ENCODE measurements around the gene GPBAR1. TPM values are rescaled to one million over a fixed set of nuclear protein-coding genes. Genes with fewer than 3 reads are reported as not detected.

GPBAR1 gene
- total RNA-seq, 1 donor from 2014 or later: under 0.01 TPM

GRCh38 chr2:218289639-218290315 lies 29.0 kb downstream of the GPBAR1 start:
- no peak for TF ChIP-seq CTCF (IDR thresholded peaks at IDR 0.05; ENCODE audit: insufficient read depth, low read length, severe bottlenecking)
- Histone ChIP-seq H3K27me3 (ENCODE audit: control insufficient read depth, insufficient read depth, low read length) (no peaks in the 10 kb centered on the region), H3K36me3 (ENCODE audit: control insufficient read depth, insufficient read depth, low read length) (peaks cover 3% of the 10 kb centered on the region), H3K4me3 (ENCODE audit: low read depth, low read length) (peak overlapping the region; percentile 92)
- DNase-seq (ENCODE audit: low read depth) (peak; percentile 82), FAIRE-seq (no peak)

- FAIRE-seq (no peak), DNase-seq (ENCODE audit: low read depth) (no peak)
- Histone ChIP-seq H3K4me3 (ENCODE audit: low read depth, low read length) (peak overlapping the region; percentile 92), H3K36me3 (ENCODE audit: control insufficient read depth, insufficient read depth, low read length) (peaks cover 1% of the 10 kb centered on the region), H3K27me3 (ENCODE audit: control insufficient read depth, insufficient read depth, low read length) (no peaks in the 10 kb centered on the region)
- no peak for TF ChIP-seq CTCF (IDR thresholded peaks at IDR 0.05; ENCODE audit: insufficient read depth, low read length, severe bottlenecking)
Measured at GRCh38 chr2:218290316-218291261, 29.8 kb downstream of the GPBAR1 start.

GRCh38 chr2:218291318-218292047 lies 30.7 kb downstream of the GPBAR1 start:
- DNase-seq (ENCODE audit: low read depth): no peak
- Histone ChIP-seq H3K4me3 (ENCODE audit: low read depth, low read length) (peak overlapping the region; percentile 92), H3K27me3 (ENCODE audit: control insufficient read depth, insufficient read depth, low read length) (no peaks in the 10 kb centered on the region), H3K36me3 (ENCODE audit: control insufficient read depth, insufficient read depth, low read length) (no peaks in the 10 kb centered on the region)
- no peak for TF ChIP-seq CTCF (IDR thresholded peaks at IDR 0.05; ENCODE audit: insufficient read depth, low read length, severe bottlenecking)
- FAIRE-seq: no peak

GRCh38 chr2:218292048-218293014 lies 31.5 kb downstream of the GPBAR1 start, which contains the start of gene TMBIM1:
TMBIM1 (minus strand) TSS chr2:218292503; CDS start chr2:218282141, 10,362 bp downstream.
- peak; percentile 51 for TF ChIP-seq CTCF (IDR thresholded peaks at IDR 0.05; ENCODE audit: insufficient read depth, low read length, severe bottlenecking)
- no peak for FAIRE-seq
- peak within 1 kb of the TSS; percentile 92 for H3K4me3 ChIP-seq (ENCODE audit: low read depth, low read length)
- DNase-seq (ENCODE audit: low read depth): no peak
- H3K27me3 ChIP-seq (ENCODE audit: control insufficient read depth, insufficient read depth, low read length): no peaks in the 10 kb centered on the region
- H3K36me3 ChIP-seq (ENCODE audit: control insufficient read depth, insufficient read depth, low read length): no peaks in the 10 kb centered on the region
